GM23248 (cell line): Measurements from ENCODE around the gene SHC1.

Source experiments
- EZH2 ChIP-seq: fragments of 200-600 bp; sonication (generic); IDR thresholded peaks from 2 replicates; pipeline ENCODE4 v1.6.1; 2018; ENCODE audit warnings: antibody characterized with exemption, mild to moderate bottlenecking; ENCODE audit not compliant: insufficient read depth, poor library complexity, severe bottlenecking
- EZH2phosphoT487 ChIP-seq: fragments of 200-600 bp; sonication (generic); IDR thresholded peaks from 2 replicates; pipeline ENCODE4 v1.6.1; 2018; ENCODE audit warnings: antibody characterized with exemption, moderate library complexity, mild to moderate bottlenecking, low read depth; ENCODE audit not compliant: insufficient read depth

DNA sequence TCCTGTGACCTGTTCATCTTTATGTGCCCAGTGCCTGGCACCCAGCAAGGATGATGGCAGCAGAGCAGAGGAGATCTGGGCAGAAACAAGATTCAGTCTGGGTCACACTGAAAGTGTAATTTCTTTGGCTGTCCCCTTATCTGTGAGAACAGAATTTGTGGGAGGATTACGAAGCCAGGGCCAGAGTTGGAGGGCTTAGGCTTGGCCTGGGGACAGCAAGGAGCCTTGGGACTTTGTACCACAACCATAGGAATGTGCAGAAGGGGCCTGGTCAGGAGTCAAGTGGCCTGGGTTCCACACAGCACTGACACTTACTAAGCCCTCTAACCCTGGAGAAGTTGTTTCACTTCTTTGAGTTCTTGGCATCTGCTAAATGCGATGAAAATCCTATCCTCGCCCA, 46.9 kb downstream of the SHC1 start:
- TF ChIP-seq EZH2phosphoT487 (no peak), EZH2 (no peak)
